K562 (cell line): ENCODE measurements around the gene B4GALT1.

ENCODE experiments used
- CHD4 ChIP-seq: fragments of 200-600 bp; sonication (generic); IDR thresholded peaks from 3 replicates; pipeline ENCODE4 v1.6.1; 2012; ENCODE audit warnings: low read depth, mild to moderate bottlenecking, mixed read lengths, low read length, inconsistent platforms; ENCODE audit not compliant: insufficient read depth, insufficient replicate concordance, poor library complexity, severe bottlenecking
- EP300 ChIP-seq: IDR thresholded peaks from 2 replicates; pipeline ENCODE4 v1.6.1; 2012; ENCODE audit warnings: low read length, improper control_type of control experiment
- FOXA3 ChIP-seq, 2 experiments: fragments of 450-650 bp in 1 of 2; sonication (generic) in 1 of 2; formaldehyde crosslinking; IDR thresholded peaks in 1 of 2; conservative IDR thresholded peaks in 1 of 2; 2 replicates each; pipeline versions ENCODE4 v1.4.0 to v1.8.0; 2020 to 2022; ENCODE audit warnings: mild to moderate bottlenecking in 2 of 2, missing genetic modification reagents in 1 of 2
- FOXJ3 ChIP-seq: sonication (generic); formaldehyde crosslinking; IDR thresholded peaks from 2 replicates; pipeline ENCODE4 v1.4.0; 2020; ENCODE audit warnings: mild to moderate bottlenecking, missing genetic modification reagents
- HMG20B ChIP-seq: fragments of 250-450 bp; sonication (Bioruptor Pico); IDR thresholded peaks from 2 replicates; pipeline ENCODE4 v1.5.0; 2021; ENCODE audit warnings: mild to moderate bottlenecking
- MTA2 ChIP-seq: fragments of 450-650 bp; IDR thresholded peaks from 2 replicates; pipeline ENCODE4 v1.6.1; 2016; ENCODE audit warnings: low read depth
- MXI1 ChIP-seq: IDR thresholded peaks from 2 replicates; pipeline ENCODE4 v1.6.1; 2011; ENCODE audit warnings: low read depth, mild to moderate bottlenecking, improper control_type of control experiment, low read length
- RBBP5 ChIP-seq: fragments of 200-600 bp; sonication (generic); IDR thresholded peaks from 2 replicates; pipeline ENCODE4 v1.6.1; 2012; ENCODE audit warnings: borderline replicate concordance, mild to moderate bottlenecking, low read length, control low read depth, inconsistent platforms; ENCODE audit not compliant: insufficient read depth, poor library complexity, severe bottlenecking
- STAT5B ChIP-seq: fragments of 250-450 bp; sonication (Bioruptor Pico); IDR thresholded peaks from 2 replicates; pipeline ENCODE4 v1.8.0; 2021; ENCODE audit warnings: mild to moderate bottlenecking, inconsistent platforms
- TEAD4 ChIP-seq, 2 experiments: sonication (generic) in 1 of 2; formaldehyde crosslinking in 1 of 2; IDR thresholded peaks; 2 replicates each; pipeline versions ENCODE4 v1.6.1 to v1.8.0; 2012 to 2022; ENCODE audit warnings: borderline replicate concordance in 1 of 2, inconsistent platforms in 1 of 2, low read length in 1 of 2, mild to moderate bottlenecking in 1 of 2, missing genetic modification reagents in 1 of 2
- ZNF584 ChIP-seq: fragments of 200-800 bp; sonication (Bioruptor generic); IDR thresholded peaks from 2 replicates; pipeline ENCODE4 v1.6.1; 2016; ENCODE audit warnings: low read depth, mild to moderate bottlenecking, missing genetic modification characterization, missing compliant biosample characterization
- TF ChIP-seq, protein P1 (sequence below), 2 experiments: fragments of 450-650 bp; formaldehyde crosslinking in 1 of 2; IDR thresholded peaks; 2 replicates each; pipeline versions ENCODE4 v1.4.0 to v1.6.1; 2014 to 2020; ENCODE audit warnings: mild to moderate bottlenecking in 2 of 2, borderline replicate concordance in 1 of 2, low read depth in 1 of 2
- TF ChIP-seq, protein P2 (sequence below): sonication (generic); formaldehyde crosslinking; IDR thresholded peaks from 2 replicates; pipeline ENCODE4 v1.9.0; 2022; ENCODE audit warnings: mild to moderate bottlenecking, missing genetic modification reagents
- TF ChIP-seq, protein P3 (sequence below), 2 experiments: fragments of 450-650 bp in 1 of 2; sonication (generic) in 1 of 2; formaldehyde crosslinking; conservative IDR thresholded peaks; 2 replicates each; pipeline versions ENCODE4 v1.4.0 to v1.8.1; 2020 to 2022; ENCODE audit warnings: mild to moderate bottlenecking in 1 of 2, missing genetic modification reagents in 1 of 2

DNA sequence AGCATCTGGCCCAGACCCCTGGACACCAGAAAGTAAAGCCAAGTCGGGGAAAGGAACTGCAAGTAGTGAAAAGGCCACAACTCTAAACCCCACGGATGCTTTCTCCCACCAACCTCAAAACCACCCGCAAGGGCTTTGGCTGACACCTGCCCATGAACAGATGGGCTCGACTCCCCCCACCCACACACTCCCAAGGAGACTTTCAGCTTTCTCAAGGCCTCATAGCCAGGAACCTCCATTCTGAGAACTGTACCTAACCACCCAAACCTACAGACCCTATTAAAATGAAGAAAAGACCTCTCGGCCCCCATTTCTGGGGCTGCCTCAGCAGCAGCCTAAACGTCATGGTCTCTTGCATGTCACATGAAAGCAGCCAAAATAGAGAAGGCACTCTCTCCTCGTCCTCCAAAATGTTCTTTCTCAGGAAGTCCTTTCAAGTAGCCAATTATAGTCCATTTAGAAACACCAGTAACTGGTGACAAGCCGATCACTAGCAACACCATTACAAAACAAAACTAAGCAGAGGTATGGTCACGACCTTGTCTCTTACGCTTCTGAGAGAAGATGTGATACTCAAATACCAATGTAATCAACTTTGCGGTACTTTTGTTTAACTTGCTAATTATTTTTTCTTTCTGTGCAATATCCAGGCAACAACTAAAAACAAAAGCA is 2.9 kb downstream of the B4GALT1 start:
- TF ChIP-seq EP300, result no peak
- TF ChIP-seq, protein P1, sequence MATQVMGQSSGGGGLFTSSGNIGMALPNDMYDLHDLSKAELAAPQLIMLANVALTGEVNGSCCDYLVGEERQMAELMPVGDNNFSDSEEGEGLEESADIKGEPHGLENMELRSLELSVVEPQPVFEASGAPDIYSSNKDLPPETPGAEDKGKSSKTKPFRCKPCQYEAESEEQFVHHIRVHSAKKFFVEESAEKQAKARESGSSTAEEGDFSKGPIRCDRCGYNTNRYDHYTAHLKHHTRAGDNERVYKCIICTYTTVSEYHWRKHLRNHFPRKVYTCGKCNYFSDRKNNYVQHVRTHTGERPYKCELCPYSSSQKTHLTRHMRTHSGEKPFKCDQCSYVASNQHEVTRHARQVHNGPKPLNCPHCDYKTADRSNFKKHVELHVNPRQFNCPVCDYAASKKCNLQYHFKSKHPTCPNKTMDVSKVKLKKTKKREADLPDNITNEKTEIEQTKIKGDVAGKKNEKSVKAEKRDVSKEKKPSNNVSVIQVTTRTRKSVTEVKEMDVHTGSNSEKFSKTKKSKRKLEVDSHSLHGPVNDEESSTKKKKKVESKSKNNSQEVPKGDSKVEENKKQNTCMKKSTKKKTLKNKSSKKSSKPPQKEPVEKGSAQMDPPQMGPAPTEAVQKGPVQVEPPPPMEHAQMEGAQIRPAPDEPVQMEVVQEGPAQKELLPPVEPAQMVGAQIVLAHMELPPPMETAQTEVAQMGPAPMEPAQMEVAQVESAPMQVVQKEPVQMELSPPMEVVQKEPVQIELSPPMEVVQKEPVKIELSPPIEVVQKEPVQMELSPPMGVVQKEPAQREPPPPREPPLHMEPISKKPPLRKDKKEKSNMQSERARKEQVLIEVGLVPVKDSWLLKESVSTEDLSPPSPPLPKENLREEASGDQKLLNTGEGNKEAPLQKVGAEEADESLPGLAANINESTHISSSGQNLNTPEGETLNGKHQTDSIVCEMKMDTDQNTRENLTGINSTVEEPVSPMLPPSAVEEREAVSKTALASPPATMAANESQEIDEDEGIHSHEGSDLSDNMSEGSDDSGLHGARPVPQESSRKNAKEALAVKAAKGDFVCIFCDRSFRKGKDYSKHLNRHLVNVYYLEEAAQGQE (IDR thresholded peaks at IDR 0.05; ENCODE audit: borderline replicate concordance), result no peak
- TF ChIP-seq, protein P1 (CRISPR knock-in tag; IDR thresholded peaks at IDR 0.05; ENCODE audit: low read depth), result no peak
- TF ChIP-seq ZNF584 (CRISPR knock-in tag), result no peak
- TF ChIP-seq RBBP5, result no peak
- TF ChIP-seq MTA2, result no peak
- TF ChIP-seq CHD4, result no peak
- no peak for TF ChIP-seq HMG20B
- TF ChIP-seq, protein P2, sequence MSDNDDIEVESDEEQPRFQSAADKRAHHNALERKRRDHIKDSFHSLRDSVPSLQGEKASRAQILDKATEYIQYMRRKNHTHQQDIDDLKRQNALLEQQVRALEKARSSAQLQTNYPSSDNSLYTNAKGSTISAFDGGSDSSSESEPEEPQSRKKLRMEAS (CRISPR knock-in tag), result no peak
- no peak for TF ChIP-seq STAT5B
- TF ChIP-seq FOXA3 (CRISPR knock-in tag; conservative IDR thresholded peaks at IDR 0.05 in 1 of 2, IDR thresholded peaks at IDR 0.05 in 1 of 2), result no peak
- TF ChIP-seq TEAD4 (IDR thresholded peaks at IDR 0.05; ENCODE audit: low read length), result no peak
- no peak for TF ChIP-seq TEAD4 (CRISPR knock-in tag; IDR thresholded peaks at IDR 0.05; ENCODE audit: borderline replicate concordance)
- no peak for TF ChIP-seq FOXJ3 (CRISPR knock-in tag)
- no peak for TF ChIP-seq MXI1
- TF ChIP-seq, protein P3, sequence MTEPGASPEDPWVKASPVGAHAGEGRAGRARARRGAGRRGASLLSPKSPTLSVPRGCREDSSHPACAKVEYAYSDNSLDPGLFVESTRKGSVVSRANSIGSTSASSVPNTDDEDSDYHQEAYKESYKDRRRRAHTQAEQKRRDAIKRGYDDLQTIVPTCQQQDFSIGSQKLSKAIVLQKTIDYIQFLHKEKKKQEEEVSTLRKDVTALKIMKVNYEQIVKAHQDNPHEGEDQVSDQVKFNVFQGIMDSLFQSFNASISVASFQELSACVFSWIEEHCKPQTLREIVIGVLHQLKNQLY (CRISPR knock-in tag; conservative IDR thresholded peaks at IDR 0.05), result no peak
